Kidney epithelial cell (primary cell): Measurements from ENCODE around the gene CAMK2B. TPM values are rescaled to one million over a fixed set of nuclear protein-coding genes. Genes with fewer than 3 reads are reported as not detected.

ENCODE experiments used
- DNase-seq: peaks from one replicate; pipeline ENCODE4 v3.0.0-alpha.2; 2010; ENCODE audit warnings: low read depth
- H3K27me3 ChIP-seq: 2 replicates; pipeline ENCODE4 v1.6.0; 2011; ENCODE audit warnings: low read length; ENCODE audit not compliant: control insufficient read depth, insufficient read depth
- H3K36me3 ChIP-seq: 2 replicates; pipeline ENCODE4 v1.5.1; 2011; ENCODE audit warnings: low read length; ENCODE audit not compliant: control insufficient read depth, insufficient read depth
- H3K4me3 ChIP-seq: 2 replicates; pipeline ENCODE4 v1.5.1; 2011; ENCODE audit warnings: low read depth, mild to moderate bottlenecking, control low read depth, low read length
- total RNA-seq: library from RNA; depleted of rRNA; stranded (reverse); fragments of >200 nt; gene quantifications from 2 replicates; pipeline ENCODE4 v1.2.3, GENCODE V29; 2015
- TF ChIP-seq, protein P1 (sequence below): IDR thresholded peaks from 2 replicates; pipeline ENCODE4 v1.5.1; 2011; ENCODE audit warnings: mild to moderate bottlenecking, moderate library complexity, low read length, control low read depth, inconsistent platforms; ENCODE audit not compliant: insufficient read depth, poor library complexity, severe bottlenecking

CAMK2B gene
- total RNA-seq, 1 donor from 2014 or later, result not detected

DNA sequence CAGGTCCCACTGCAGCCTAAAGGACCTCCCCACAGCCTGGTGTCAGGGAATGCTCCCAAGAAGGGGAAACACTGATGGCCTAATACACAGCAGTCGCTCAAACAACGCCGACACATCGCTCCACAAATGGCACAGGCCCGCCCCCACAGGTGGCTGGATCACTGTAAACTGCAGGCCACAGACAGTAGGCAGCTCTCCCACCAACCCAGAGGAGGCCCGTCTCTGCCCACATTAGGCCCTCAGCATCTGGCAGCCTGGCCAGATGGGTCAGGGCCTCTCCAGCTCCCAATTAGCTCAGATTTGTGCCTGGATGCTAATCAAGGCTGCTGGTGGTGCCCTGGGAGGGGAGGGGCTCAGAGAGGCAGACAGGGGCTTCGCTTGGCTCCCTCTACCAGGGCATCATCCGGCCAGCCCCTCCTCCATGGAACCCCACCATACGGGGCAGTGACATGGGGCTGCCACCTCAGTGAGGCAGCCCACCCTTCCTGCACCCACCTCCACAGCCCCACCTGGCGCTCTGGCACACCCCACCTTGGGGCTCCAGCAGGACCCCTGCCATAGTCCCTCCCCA, 42.7 kb downstream of the CAMK2B start:
- no peak for DNase-seq
- H3K4me3 ChIP-seq, result no peak overlapping the region
- H3K36me3 ChIP-seq, result no peaks in the 10 kb centered on the region
- H3K27me3 ChIP-seq, result peaks cover 4% of the 10 kb centered on the region
- TF ChIP-seq, protein P1, sequence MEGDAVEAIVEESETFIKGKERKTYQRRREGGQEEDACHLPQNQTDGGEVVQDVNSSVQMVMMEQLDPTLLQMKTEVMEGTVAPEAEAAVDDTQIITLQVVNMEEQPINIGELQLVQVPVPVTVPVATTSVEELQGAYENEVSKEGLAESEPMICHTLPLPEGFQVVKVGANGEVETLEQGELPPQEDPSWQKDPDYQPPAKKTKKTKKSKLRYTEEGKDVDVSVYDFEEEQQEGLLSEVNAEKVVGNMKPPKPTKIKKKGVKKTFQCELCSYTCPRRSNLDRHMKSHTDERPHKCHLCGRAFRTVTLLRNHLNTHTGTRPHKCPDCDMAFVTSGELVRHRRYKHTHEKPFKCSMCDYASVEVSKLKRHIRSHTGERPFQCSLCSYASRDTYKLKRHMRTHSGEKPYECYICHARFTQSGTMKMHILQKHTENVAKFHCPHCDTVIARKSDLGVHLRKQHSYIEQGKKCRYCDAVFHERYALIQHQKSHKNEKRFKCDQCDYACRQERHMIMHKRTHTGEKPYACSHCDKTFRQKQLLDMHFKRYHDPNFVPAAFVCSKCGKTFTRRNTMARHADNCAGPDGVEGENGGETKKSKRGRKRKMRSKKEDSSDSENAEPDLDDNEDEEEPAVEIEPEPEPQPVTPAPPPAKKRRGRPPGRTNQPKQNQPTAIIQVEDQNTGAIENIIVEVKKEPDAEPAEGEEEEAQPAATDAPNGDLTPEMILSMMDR, result no peak

DNA sequence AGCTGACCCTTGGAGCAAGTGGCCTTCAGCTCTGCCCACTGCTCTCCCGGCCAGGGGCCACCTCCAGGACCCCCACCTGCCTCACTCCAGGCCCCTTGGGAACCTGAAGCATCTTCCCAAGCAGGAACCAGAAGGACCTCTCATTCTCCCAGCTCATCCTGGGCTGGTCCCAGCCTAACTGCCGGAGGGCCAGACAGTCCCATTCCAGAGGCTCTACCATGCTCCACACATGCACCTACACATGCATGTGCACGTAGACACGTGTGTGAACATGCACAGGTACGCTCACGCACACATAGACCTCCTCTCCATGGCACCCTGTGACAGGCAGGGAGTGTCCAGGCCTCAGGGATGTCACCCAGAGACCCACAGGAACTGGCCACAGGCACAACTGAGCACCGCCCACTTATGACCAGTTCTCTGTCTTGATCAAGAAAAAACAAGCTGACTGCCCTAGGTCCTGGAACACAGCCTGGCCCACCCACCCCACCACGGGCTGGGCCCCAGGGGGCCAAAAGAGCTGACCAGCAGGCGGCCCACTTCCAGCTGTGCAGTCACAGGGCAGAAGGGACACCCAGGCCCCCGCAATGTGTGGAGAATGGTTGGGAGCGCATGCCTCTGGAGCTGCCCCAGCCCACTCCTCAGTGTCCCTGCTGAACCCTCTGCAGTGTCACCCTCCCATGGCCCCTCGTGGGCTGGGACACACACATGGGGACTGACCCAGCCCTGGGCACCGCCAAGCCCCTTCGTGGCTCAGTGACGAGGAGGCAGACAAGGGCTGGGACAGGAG, 43.4 kb downstream of the CAMK2B start:
- Histone ChIP-seq H3K27me3 (peaks cover 4% of the 10 kb centered on the region), H3K36me3 (no peaks in the 10 kb centered on the region), H3K4me3 (no peak overlapping the region)
- DNase-seq, result no peak
- TF ChIP-seq, protein P1, result no peak

DNA sequence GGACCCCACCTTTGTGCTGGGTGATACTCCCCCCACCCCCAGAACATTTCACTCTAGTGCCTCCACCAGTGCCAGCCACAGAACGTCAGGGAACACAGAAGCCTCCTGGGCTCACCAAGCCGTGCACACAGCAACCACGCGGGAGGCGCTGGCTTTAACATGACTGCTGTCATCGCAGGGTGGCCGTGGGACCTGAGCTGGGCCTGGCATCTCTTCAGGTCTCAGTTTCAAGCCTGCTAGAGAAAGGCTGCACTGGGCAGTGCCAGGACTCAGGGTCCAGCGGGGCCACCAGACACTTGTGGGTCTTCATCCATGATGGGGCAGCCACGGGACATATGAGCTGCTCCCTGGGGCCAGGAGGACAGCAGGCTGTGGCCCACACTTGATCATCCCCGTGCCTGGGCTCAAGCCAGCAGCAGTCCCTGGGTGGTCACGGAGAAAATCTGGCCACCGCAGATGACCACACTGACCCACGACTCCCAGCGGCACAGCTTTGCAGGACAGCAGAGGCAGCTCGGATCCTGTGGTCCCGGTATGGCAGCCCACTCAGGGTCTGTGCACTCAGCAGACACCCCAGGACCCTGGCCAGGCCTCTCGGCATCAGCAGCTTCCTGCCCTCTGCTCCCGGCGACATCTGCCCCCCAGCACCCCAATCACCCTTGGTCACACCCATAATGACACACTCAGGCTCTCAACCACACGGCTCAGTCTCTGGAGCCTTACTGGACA, 44.2 kb downstream of the CAMK2B start:
- DNase-seq, result no peak

DNA sequence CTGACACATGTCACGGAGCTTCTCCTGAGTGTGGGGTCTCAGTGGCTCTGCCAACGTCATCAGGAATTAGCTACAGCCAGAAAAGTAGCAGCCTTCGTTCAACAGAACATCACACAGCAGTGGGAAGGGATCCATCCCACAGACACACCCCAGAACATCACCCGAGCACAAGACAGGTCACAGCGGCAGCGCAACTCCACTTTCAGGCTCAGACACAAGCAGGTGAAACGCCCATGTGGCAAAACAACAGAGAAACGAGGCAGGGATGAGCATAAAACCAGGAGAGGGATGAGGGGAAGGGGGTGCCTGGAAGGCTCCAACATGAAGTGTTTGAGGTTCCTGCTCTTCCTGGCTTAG, 44.8 kb downstream of the CAMK2B start:
- TF ChIP-seq, protein P1, result no peak
- no peak overlapping the region for H3K4me3 ChIP-seq
- H3K27me3 ChIP-seq, result peaks cover 13% of the 10 kb centered on the region

More for the DNA sequence above, 44.2 kb downstream of the CAMK2B start:
- TF ChIP-seq, protein P1, result no peak
- Histone ChIP-seq H3K36me3 (no peaks in the 10 kb centered on the region), H3K27me3 (peaks cover 11% of the 10 kb centered on the region), H3K4me3 (no peak overlapping the region)

DNA sequence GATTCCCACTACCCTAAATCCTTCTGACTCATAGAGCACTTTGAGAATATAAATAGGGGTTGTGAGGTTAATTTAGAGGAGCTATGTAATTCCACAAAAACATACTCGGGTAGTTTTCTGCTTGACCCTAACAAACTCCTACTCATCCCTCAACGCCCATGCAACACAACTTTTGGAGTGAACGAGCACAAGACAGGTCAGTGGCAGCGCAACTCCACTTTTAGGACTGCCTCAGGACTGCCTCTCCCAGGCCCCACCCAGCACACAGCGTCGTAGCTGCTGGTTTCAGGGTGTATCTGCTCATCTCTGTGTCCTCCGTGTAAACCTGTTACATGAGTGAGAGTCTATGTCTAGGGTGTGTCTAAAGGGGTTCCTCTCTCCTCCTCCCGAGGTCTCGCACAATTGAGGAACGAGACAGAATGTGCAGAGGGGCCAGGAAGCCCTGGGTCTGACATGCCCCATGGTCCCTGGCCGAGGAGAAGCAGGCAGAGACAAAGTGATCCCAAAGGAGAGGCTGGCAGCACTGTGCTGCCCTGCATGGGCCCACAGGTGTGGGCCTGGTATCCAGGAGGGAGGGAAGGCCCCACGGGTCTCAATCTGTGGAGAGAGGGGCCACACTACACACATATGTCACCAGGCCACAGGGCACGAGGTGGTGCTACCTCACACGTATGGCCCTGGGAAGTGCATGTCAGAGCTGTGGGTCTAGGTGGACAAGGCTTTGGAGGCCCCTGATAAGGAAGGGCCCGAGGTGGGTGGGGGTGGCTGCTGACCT, 45.5 kb downstream of the CAMK2B start:
- TF ChIP-seq, protein P1, result no peak
- H3K27me3 ChIP-seq, result peaks cover 16% of the 10 kb centered on the region
- H3K4me3 ChIP-seq, result no peak overlapping the region
- no peaks in the 10 kb centered on the region for H3K36me3 ChIP-seq
- no peak for DNase-seq

More for the DNA sequence above, 44.8 kb downstream of the CAMK2B start:
- no peak for DNase-seq
- H3K36me3 ChIP-seq, result no peaks in the 10 kb centered on the region
